ENCODE data around the gene CD53. TPM values are rescaled to one million over a fixed set of nuclear protein-coding genes. Genes with fewer than 3 reads are reported as not detected.
"Not testable (repeated sequence)": the region's sequence is repeated elsewhere in the genome, so short reads cannot be mapped to it uniquely, and the experiment has no call there.

The CD53 gene, protein sequence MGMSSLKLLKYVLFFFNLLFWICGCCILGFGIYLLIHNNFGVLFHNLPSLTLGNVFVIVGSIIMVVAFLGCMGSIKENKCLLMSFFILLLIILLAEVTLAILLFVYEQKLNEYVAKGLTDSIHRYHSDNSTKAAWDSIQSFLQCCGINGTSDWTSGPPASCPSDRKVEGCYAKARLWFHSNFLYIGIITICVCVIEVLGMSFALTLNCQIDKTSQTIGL
- total RNA-seq (2021; fragmentation: NEBNext Ultra II Directional; extraction: Animal tissue kit (Norgen Biotek cat#: 25700)): not detected
- long read RNA-seq: 0 reads

DNA sequence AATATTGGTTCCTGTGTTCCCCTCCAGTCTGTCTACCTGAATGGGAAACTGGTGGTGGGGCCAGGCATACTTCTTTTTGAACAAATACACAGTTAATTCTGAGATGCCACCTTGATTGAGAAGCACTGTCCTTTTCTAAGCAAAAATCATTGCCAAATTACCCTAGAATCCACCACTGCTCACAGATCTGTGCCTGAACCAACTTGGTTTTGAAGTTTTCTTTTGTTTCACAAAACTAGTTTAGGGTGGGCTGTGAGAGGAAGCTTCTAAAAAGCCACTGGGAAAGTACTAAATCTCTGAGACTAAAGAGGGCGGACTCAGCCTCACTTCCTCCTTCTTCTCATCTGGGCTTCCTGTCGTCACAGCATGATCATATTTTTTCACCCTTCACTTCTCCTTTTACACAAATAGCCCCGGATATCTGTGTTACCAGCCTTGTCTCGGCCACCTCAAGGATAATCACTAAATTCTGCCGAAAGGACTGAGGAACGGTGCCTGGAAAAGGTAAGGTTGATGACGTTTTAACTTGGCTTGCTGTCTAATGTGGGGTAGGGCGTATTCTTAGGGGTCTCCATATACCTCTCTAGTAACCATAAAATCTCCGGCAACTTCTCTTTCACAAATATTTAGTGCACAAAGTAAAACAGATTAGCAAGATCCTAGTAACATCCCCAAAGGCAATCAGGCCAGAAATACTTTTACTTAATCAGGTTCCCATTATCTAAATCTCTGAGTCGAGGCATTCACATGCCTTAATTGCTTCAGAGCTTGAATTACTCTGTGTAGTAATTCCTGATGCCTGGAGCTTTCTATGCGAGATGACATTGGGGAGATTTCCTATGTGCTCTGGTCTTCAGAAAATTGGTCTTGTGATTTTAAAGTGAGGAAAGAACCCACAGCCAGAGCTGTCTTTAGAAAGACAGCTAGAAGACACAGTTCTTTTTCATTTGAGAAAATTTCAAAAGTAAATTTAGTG lies at the start of gene CD53:
Gene CD53, plus strand, starts transcription at position 404 of the 976 bp plus-strand sequence. CDS start 18,261 bp downstream, outside the sequence.
- H3K4me3 Mint-ChIP-seq: no peak within 1 kb of the TSS
- H3K36me3 Mint-ChIP-seq (ENCODE audit: low read depth): no peaks in the 10 kb centered on the region
- no peak for DNase-seq
- no peaks in the 10 kb centered on the region for H3K4me1 Mint-ChIP-seq (ENCODE audit: low read depth)
- H3K9me3 Mint-ChIP-seq: no peaks in the 10 kb centered on the region
- H3K27ac Mint-ChIP-seq: no peak within 1 kb of the TSS
- H3K27me3 Mint-ChIP-seq (ENCODE audit: insufficient read depth): no peaks in the 10 kb centered on the region; the same call in none of the 2 replicates
- TF ChIP-seq, protein P1, sequence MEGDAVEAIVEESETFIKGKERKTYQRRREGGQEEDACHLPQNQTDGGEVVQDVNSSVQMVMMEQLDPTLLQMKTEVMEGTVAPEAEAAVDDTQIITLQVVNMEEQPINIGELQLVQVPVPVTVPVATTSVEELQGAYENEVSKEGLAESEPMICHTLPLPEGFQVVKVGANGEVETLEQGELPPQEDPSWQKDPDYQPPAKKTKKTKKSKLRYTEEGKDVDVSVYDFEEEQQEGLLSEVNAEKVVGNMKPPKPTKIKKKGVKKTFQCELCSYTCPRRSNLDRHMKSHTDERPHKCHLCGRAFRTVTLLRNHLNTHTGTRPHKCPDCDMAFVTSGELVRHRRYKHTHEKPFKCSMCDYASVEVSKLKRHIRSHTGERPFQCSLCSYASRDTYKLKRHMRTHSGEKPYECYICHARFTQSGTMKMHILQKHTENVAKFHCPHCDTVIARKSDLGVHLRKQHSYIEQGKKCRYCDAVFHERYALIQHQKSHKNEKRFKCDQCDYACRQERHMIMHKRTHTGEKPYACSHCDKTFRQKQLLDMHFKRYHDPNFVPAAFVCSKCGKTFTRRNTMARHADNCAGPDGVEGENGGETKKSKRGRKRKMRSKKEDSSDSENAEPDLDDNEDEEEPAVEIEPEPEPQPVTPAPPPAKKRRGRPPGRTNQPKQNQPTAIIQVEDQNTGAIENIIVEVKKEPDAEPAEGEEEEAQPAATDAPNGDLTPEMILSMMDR (IDR thresholded peaks at IDR 0.05): no peak

DNA sequence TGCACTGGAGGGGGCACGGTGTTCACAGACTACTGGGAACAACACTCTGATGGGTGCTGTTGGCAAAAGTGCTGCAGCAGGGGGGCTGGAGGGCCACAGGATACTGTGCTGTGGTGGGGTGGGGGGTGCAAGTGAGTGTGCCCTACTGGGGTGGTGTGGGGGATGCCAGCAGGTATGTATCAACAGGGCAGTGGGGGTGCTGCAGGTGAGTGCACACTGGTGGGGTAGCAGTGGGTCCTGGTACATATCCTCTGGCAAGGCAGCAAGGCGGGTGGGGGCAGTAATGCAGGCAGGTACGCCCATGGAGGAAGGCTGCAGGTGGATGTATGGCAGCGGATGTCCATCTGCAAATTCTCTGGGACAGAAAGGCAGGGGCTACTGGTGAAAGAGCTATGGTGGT lies 48.8 kb upstream of the CD53 start:
- H3K9me3 Mint-ChIP-seq: no peaks in the 10 kb centered on the region
- no peaks in the 10 kb centered on the region for H3K4me1 Mint-ChIP-seq (ENCODE audit: low read depth)
- TF ChIP-seq, protein P1 (IDR thresholded peaks at IDR 0.05): no peak
- H3K36me3 Mint-ChIP-seq (ENCODE audit: low read depth): no peaks in the 10 kb centered on the region
- H3K27ac Mint-ChIP-seq: no peak overlapping the region
- H3K27me3 Mint-ChIP-seq (ENCODE audit: insufficient read depth): no peaks in the 10 kb centered on the region; the same call in 1 of the 2 replicates
- no peak overlapping the region for H3K4me3 Mint-ChIP-seq
- DNase-seq: no peak

DNA sequence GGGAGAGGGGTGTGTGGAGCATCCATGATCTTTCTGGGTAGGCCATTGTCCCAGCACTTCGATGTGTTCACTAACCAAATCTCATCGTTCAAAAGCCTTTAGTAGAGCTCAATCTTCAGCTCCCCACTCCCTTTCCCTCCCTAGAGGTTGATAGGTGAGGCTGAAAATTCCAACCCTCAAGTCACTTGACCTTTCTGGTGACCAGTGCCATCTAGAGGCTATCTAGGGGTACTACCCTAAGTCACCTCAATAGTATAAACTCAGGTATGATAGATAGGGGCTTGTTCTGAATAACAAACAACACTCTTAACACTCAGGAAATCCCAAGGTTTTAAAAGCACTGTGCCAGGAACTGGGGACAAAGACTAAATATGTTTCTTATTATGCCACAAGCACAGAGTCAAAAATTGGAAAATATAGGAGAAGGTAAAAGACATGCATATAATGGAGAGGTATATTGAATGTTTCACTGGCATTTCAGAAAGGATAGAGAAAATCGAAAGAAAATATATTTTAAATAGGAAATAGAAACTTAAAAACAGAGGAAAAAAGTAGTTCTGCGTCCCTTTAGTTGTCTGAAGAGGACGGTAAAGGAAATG lies 42.9 kb upstream of the CD53 start:
- Mint-ChIP-seq H3K27me3 (ENCODE audit: insufficient read depth) (no peaks in the 10 kb centered on the region; the same call in 1 of the 2 replicates), H3K4me3 (no peak overlapping the region), H3K9me3 (no peaks in the 10 kb centered on the region), H3K4me1 (ENCODE audit: low read depth) (no peaks in the 10 kb centered on the region), H3K27ac (no peak overlapping the region), H3K36me3 (ENCODE audit: low read depth) (no peaks in the 10 kb centered on the region)
- DNase-seq: no peak
- TF ChIP-seq, protein P1 (IDR thresholded peaks at IDR 0.05): peak; percentile 82

DNA sequence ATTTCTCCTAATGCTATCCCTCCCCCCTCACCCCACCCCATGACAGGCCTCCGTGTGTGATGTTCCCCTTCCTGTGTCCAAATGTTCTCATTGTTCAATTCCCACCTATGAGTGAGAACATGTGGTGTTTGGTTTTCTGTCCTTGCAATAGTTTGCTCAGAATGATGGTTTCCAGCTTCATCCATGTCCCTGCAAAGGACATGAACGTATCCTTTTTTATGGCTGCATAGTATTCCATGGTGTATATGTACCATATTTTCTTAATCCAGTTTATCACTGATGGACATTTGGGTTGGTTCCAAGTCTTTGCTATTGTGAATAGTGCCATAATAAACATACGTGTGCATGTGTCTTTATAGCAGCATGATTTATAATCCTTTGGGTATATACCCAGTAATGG lies 39.2 kb upstream of the CD53 start:
- H3K36me3 Mint-ChIP-seq (ENCODE audit: low read depth); DNase-seq; H3K9me3 Mint-ChIP-seq; H3K27me3 Mint-ChIP-seq (ENCODE audit: insufficient read depth); H3K27ac Mint-ChIP-seq; H3K4me1 Mint-ChIP-seq (ENCODE audit: low read depth); H3K4me3 Mint-ChIP-seq: not testable (repeated sequence)

DNA sequence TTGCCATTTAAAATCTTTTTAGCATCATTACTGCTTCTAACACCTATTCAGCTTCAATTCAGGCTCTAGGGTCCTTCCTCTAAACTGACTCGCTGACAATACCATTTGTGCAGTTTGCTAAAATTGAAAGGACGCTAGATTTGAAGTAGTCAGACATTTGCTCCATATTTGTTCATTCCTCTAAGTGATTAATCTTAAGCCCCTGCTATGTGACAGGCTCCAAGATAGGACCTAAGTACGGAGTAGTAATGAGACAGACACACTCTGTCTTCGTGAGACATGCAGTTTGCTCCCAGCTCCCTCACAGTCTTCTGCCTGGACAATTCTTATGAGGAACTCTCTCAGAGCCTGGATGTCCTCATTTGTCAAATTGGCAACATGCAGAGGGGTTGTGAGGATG lies 26.1 kb upstream of the CD53 start:
- H3K4me1 Mint-ChIP-seq (ENCODE audit: low read depth): no peaks in the 10 kb centered on the region
- no peak overlapping the region for H3K4me3 Mint-ChIP-seq
- no peaks in the 10 kb centered on the region for H3K9me3 Mint-ChIP-seq
- no peak for DNase-seq
- no peak overlapping the region for H3K27ac Mint-ChIP-seq
- no peaks in the 10 kb centered on the region for H3K36me3 Mint-ChIP-seq (ENCODE audit: low read depth)
- TF ChIP-seq, protein P1 (IDR thresholded peaks at IDR 0.05): no peak
- H3K27me3 Mint-ChIP-seq (ENCODE audit: insufficient read depth): peaks cover 5% of the 10 kb centered on the region; the same call in 1 of the 2 replicates
